ENCODE measurements around the gene LACC1.
A peak's percentile ranks its signal among the peaks of the same experiment; 100 is the strongest.

The LACC1 gene

DNA sequence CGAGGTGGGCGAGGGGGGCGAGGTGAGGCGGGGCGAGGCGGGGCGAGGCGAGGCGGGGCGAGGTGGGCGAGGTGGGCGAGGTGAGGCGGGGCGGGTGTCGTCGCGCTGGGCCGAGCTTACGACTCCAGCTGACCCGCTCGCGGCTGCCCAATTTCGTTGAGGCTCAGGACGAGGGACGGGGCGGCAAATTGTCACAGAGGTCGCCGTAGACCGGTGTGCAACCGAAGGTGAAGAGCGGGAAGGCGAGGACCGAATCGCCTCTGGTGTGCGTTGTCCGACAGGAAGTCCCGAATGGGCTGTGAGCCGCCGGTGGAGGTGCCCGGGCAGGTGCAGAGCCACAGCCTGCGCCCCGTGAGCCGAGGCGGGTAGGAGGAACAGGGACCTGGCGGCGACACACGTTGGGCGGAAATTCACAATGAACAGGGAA lies at the start of gene LACC1:
LACC1 (plus strand) TSS at position 150 of the 427 bp plus-strand sequence. CDS start 1,082 bp downstream, outside the sequence.
- peak; percentile 40 for DNase-seq (ENCODE audit: low spot score)

DNA sequence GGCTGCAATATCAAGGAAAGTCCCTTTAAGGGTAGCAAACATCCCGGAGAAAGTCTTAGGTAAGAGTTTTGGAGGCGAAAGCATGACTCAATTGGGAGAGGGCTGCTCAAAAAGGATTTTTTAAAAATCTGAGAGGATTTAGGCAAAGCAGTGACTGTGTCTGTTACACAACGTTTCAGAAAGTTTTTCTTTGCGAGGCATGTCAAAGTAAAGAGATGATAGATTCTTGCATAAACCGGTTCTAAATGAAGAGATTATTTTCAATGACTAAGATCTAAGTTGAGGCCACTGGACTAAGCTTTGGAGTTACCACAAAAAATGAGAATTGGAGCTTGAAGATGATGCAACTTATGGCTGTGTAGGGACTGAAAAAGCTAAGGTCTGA lies 49.2 kb upstream of the LACC1 start:
- no peak for DNase-seq (ENCODE audit: low spot score)

DNA sequence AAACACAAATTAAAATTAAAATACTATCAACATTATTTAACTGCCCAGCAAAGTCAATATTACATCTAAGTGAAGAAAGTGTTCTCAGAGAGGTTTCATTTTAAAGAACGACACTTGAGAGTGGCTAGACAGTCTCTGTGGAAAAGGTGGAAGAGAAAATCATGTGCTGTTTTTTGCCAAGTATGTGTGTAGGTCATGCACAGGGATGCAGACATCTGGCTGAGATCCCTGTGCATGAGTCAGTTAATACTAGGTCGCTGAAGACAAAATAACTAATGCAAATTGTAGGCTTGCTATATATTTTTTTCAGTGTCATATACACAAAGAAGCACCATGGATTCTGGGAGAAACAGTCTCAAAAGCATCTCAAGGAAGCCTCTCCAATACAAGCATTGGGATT lies 48.6 kb upstream of the LACC1 start:
- DNase-seq (ENCODE audit: low spot score) = no peak

DNA sequence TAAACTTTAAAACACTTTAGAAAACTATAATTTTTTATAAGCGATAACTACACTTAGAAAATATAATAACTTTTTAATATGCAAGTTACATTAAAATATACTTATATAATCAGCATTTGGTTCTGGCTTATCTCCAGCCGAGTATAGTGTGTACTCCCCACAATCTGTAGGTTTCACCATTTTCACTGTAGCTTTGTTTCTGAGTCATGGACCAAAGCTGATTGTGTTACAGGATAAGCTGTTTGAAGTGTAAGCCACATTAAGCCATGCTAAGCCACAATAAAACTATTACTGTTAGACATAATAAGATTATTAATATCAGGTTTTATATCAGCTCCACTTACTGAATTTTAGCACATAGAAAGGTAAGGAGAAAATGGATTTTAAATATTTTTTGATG lies 44.0 kb upstream of the LACC1 start:
- peak; percentile 44 for DNase-seq (ENCODE audit: low spot score)

DNA sequence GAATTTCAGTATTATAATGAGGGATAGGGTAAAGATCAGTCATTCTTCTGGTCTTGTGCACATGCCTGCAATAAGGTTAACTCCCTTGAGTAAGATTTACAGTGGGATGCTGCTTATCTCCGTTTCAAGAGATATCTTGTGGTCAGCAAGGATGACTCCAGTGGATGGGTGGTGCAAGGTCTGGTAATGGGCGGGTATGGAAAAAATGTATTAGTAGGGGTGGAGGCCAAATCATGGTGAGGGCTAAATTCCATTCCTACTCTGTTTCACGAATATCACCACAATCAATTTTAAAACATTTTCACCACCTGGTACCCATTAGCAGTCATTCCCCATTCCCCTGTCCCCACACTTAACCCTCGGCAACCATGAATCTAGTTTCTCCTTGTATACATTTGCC lies 40.8 kb upstream of the LACC1 start:
- no peak for DNase-seq (ENCODE audit: low spot score)

DNA sequence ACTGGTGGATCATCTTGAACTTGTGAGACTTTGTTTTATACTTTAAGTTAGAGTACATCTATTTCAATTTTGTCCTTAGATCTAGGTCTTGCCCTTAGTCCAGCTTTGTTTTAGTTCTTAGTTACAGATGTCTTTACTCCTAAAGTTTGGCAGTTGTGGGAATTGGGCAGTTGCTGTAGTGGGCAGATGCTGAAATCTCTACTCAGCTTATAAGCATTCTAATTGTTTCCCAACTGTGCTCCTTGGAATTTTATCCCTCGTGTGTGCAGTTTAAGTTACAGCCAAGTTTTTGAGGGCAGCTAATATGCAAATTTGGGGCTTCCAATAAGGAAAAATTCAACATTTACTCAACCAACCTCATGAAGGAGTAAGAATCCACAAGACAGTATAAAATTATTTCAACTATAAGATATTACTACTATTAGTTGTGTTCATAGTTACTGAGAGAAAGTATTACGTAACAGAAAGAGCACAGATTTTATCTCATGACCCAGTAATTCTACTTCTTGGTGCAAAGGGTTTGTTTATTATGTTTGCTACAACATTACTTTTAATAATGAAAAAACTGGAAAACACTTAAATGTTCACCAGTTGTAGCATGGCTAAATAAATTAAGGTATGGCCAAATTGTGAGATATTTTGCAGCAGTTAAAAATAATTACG lies 33.1 kb upstream of the LACC1 start:
- DNase-seq (ENCODE audit: low spot score) = no peak

DNA sequence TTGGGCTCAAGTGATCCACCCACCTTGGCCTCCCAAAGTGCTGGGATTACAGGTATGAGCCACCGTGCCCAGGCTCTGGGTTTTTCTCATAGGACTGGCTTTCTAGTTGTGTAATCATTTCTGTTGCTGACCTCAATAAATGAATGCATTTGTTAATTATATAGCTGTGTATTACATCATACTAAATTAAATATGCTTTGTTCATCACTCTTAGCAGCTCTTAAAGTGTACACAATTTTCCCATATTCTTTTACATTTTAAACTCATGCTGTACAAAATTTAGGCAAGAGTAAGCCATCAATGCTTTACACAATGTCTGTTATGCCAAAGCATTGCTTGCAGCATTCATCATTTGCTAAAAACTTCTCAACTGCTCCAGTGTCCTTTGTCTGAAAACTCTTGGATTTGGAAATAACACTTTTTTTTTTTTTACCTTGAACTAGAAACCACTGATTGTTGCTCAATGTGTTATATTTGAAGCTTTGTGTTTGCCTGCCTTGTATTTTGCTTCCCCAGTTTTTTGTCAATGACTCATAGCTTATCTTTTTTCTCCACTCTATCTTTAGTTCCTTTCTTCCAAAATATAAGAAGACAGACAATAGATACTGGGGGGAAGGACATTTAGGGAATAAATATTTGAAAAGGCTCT lies 31.6 kb upstream of the LACC1 start:
- DNase-seq (ENCODE audit: low spot score) = no peak

DNA sequence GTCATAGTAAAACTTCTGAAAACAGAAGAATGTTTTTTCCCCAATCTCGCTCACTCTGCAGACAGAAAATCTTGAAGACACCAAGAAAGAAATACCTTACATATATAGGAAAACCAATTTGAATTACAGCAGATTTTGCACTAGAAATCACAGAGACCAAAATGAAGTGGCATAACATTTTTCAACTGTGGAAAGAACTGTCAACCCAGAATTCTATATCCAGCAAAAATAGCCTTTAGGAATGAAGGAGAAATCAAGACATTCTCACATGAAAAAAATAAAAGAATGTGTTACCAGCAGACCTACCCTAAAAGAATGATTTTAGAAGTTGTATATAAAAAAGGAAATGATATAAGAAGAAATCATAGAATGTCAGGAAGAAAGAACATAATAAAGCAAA lies 28.8 kb upstream of the LACC1 start:
- no peak for DNase-seq (ENCODE audit: low spot score)

DNA sequence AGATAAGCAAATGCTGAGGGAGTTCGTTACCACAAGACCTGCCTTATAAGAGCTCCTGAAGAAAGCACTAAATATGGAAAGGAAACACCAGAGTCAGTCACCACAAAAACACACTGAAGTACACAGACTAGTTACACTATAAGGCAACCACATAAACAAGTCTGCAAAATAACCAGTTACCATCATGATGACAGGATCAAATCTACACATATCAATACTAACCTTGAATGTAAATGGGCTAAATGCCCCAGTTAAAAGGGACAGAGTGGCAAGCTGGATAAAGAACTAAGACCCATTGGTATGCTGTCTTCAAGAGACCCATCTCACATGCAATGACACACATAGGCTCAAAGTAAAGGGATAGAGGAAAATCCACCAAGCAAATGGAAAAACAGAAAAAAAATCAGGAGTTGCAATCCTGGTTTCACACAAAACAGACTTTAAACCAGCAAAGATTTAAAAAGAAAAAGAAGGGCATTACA lies 26.7 kb upstream of the LACC1 start:
- no peak for DNase-seq (ENCODE audit: low spot score)

DNA sequence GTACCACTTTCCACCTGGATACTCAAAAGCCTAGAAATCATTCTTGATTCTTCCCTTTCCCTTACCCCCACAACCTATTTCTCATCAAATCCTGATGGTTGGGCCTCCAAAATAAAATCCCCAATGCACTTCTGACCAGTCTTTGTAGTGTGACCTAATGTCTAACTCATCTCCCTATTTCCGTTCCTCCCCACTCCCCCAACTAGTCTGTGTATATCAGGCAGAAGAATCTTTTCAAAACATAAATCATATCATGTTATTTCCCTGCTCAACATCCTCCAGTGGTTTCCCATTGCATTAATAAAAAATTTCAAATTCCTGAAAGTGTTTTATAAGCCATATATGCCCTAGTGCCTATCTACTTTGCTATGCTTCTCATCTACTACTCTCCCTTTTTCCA lies 17.8 kb upstream of the LACC1 start:
- no peak for DNase-seq (ENCODE audit: low spot score)

DNA sequence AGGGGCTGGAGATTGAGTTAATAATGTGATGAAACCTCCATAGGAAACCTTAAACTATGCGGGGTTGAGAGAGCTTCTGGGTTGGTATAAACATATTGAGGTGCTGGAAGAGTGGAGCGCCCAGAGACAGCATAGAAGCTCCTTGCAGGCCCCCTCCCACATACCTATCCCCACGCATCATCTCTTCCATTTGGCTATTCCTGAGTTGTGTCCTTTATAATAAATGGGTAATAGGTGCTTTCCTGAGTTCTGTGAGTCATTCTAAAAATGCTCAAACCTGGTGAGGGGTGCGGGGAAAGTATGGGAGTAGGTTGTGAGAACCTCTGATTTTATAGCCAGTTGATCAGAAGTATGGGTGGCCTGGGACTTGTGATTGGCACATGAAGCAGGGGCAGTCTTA lies 14.8 kb upstream of the LACC1 start:
- no peak for DNase-seq (ENCODE audit: low spot score)

DNA sequence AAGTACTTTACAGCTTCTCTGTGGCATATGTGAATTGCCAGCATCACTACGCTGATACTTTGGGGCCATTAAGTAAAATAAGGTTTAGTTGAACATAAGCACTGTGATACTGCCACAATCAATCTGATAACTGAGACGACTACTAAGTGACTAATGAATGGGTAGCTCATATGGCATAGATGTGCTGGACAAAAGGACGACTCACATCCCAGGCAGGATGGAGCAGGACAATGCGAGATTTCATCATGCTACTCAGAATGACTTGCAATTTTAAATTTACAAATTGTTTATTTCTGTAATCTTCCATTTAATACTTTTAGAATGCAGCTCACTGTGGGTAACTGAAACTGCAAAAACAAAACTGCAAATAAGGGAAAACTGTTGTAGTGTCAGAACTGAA lies 13.8 kb upstream of the LACC1 start:
- DNase-seq (ENCODE audit: low spot score) = no peak

DNA sequence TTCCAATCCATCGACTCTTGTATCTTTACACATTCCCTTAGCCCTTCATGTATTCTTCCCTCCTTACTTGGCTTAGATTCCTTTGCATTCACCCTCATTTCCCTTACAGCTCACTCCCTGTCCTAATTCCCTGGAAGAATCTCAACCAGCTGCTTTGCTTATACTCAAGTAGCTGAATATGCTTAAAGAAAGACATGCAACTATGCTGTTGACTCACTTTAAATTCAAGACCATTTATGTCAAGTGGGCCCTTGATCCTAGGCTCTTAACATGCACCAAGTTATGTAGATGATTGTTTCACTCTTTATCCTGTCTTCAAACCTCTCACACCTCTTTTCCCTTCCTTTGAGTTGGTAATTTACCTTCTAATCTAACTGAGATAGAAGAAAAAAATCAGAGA lies 7.5 kb upstream of the LACC1 start:
- no peak for DNase-seq (ENCODE audit: low spot score)

DNA sequence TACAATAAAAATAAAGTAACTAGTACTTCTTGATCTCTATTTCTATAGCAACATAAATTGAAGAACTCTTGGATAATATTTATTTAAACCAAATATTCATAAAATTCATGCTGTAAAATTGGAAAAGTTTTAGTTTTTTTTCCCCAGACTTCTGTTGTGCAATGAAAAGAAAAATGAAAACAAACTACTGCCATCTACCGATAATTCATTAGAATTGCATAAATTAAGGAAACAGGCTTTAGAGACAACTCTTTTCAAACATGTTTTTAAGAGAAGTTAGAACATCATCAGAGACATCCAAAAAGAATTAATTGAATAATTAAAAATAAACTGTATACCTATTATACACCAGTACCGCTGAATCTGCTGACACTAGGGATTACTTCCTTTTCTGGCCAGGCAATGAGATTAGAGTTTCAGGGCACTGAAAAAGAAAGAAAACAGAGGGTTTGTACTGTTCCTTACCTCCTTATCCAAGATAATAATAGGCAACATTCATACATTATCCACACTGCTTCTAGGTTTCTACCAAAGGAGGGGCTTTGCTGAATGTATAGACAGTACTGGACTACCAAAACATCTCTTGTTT lies 5.1 kb upstream of the LACC1 start:
- DNase-seq (ENCODE audit: low spot score) = no peak

DNA sequence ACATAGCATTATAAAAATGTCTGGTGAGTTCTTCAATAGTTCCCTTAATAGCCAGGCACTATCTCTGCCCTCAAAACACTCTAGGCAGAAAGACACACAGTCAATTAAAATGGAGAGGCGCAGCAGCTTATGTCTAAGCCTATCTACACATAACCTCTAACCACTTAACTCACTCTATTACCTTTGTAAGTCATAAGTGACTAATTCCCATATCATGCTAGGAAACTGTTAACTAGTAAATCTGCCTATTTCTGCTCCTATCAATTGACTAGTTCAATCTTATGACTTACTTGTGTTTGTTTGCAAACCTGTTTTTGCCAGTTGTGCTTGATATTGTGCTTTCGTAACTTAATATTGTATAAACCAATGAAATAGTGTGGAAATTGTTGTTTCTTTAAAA lies 3.3 kb upstream of the LACC1 start:
- DNase-seq (ENCODE audit: low spot score) = no peak

DNA sequence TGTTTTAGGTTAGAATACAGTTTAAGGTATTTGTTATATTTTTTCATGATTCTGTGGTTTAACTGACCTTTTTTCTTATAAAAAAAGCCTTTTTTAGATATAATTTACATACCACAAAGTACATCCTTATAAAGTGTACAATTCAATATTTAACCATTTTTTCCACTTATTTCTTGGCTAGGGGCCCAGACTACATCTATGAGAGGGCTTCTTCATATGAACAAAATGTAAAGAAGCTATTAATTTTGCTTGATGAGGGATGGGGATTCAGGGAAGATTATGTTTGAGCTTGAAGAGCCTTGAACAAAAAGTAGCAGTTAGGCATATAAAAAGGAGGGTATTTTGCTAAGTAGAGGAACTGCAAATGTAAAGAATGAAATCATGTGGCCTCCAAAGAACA lies 2.4 kb upstream of the LACC1 start:
- DNase-seq (ENCODE audit: low spot score) = no peak

DNA sequence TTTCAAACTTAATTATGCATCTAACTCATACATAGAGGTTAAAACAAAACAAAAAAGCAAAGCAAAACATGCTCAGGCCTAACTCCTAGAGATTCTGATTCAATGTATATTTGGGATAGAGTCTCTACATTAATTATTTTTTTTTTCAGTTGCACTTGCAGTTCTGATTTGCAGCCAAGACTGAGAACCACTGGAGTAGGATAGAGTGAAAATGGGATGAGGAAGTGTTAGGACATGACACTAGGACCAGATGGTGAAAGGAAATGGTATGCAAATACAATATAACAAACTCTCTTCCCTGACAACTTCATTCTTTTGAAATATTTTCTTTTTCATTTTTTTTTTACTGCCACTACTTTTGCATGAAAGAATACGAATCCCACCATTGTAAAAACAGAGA lies 1.9 kb upstream of the LACC1 start:
- no peak for DNase-seq (ENCODE audit: low spot score)

DNA sequence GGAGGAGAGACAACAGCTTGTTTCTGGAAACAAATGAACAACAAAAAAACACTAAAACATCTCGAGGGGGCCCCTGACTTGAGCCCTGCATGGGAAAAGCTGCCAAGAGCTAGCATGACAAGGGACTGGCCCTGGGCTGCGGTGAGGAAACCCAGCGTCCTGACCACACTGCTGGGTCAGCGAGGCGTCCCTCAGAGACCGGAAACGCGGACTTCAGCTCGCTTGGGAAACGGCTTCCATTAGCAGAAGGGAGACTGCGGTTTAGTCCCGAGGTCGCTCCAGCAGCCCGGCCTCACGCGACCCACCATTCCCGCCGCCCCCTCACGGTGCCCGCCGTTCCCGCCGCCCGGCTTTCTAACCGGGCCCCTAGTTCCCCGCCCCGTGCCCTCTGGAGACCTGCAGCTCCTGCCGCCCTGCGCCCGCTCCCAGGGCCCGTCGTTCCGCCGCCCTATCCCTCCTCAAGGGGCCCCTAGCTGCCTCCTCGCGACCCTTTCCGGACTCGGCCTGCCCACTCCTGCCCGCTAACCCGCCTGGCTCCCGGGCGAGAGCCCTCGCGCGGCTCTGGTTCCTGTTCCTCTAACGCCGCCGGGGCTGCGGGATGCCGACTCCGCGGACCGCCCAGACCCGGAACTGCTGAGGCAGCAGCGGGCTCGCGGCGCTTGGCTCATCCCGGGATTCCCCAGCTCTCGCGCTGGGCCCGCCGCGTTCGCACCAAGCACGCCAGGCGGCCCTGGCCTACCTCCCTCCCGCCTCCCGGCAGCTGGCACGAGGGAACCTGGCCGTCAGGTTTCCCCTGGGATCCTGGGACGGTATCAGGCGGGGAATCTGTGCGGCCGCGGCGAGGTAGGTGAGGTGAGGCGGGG lies 581 bp upstream of the LACC1 start, which contains the start of gene CCDC122:
CCDC122 (minus strand) TSS at position 849 of the 863 bp plus-strand sequence. CDS start 10,364 bp downstream, outside the sequence.
- peak; percentile 78 for DNase-seq (ENCODE audit: low spot score)

DNA sequence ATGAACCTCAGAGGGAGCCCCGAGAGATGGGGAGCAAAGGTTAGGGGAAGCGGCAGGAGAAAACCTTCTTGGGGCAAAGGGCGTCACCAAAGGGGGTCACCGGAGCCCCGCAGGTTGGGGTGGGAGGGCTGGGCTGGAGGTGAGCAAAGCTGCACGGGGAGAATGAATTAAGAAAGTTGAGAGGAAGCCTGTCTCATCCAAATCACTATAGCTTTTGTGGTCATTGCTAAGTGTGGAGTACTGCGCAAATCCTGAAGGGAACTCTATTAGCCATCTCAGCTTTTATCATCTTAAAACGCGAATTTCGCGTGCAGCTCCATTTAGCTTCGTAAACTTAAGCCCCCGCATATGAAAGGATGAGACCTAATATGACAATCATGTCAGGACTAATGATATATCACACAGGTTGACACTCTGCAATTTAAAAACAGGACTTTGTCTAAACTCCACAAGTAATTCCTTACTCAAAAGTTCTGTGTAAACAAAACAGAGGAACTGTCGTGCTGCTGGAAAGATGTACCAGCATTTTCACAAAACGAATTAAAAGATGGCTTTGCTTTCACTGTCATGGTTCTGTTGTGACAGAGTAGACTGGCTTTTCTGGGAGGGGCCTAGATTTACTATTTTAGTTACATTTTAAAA lies 631 bp downstream of the LACC1 start:
- no peak for DNase-seq (ENCODE audit: low spot score)

DNA sequence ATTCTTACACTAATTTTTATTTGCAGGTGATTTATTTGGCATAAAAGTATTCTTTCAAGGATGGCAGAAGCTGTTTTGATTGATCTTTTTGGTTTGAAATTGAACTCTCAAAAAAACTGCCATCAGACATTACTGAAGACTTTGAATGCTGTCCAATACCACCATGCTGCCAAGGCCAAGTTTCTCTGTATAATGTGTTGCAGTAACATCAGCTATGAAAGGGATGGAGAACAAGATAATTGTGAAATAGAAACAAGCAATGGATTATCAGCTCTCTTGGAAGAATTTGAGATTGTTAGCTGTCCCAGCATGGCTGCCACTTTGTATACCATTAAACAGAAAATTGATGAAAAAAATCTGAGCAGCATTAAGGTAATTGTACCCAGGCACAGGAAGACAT lies 1.2 kb downstream of the LACC1 start:
- no peak for DNase-seq (ENCODE audit: low spot score)

DNA sequence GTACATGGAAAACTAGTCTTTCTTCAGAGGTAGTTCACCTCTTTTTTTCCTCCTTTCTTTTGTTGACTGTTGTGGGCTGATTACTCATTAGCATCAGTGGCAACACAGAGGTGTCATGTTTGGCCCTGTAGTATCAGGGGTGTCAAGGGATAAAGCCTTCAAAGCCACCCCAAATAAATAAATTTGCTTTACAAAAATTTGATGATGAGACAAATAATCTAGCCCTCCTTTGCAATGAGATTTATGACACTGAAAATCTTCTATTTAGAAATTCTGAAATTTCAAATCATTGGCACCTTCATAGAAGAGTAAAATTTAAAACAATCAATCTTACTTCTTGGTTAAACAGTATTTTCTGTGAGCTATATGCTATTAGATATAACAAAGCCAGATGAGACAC lies 1.9 kb downstream of the LACC1 start:
- DNase-seq (ENCODE audit: low spot score) = no peak

DNA sequence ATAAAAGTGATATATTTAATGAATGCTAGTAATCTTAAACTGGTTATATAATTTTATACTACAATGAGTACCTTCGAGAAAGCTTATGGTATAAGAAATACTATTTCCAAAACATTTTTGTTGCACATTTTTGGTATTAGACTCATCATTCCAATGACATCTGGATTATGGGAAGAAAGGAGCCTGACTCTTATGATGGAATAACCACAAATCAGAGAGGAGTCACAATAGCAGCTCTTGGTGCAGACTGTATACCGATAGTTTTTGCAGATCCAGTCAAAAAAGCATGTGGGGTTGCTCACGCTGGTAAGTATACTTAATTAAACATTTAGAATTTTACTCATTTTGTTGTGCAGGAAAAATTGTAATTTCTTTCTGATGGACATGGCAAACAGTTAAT lies 3.9 kb downstream of the LACC1 start:
- no peak for DNase-seq (ENCODE audit: low spot score)
